ENCODE data around the gene RORC.
A peak's percentile ranks its signal among the peaks of the same experiment; 100 is the strongest.

The RORC gene

GRCh38 chr1:151849126-151849525, 17.5 kb upstream of the RORC start:
- no peak for DNase-seq

GRCh38 chr1:151847867-151848596, 16.4 kb upstream of the RORC start:
- no peak for DNase-seq

GRCh38 chr1:151846686-151847237, 15.2 kb upstream of the RORC start:
- no peak for DNase-seq

- no peak for DNase-seq
These were observed 14.5 kb upstream of the RORC start for GRCh38 chr1:151846062-151846568.

- no peak for DNase-seq
These were observed 11.8 kb upstream of the RORC start for GRCh38 chr1:151843398-151843797.

- DNase-seq = peak in 5 of 51 donors; percentile 7 to 16 (median 13)
These were observed 9.5 kb upstream of the RORC start for GRCh38 chr1:151841141-151841540.

GRCh38 chr1:151840421-151840820, 8.8 kb upstream of the RORC start:
- peak in 2 of 51 donors; percentile 41 to 69 for DNase-seq

- DNase-seq = peak in 50 of 51 donors; percentile 22 to 90 (median 72)
These were observed 8.1 kb upstream of the RORC start, which contains the start of gene C2CD4D for GRCh38 chr1:151839457-151840403. C2CD4D (minus strand) TSS chr1:151839820; CDS start chr1:151838989, 831 bp downstream.

- DNase-seq = peak in 1 of 51 donors; percentile 9
These were observed 7.4 kb upstream of the RORC start for GRCh38 chr1:151839082-151839412.

GRCh38 chr1:151838222-151839081, 6.8 kb upstream of the RORC start:
- DNase-seq = peak in 2 of 51 donors; percentile 11 to 31

- no peak for DNase-seq
These were observed 6.3 kb upstream of the RORC start for GRCh38 chr1:151837884-151838221.

GRCh38 chr1:151837197-151837596, 5.6 kb upstream of the RORC start:
- DNase-seq = no peak

GRCh38 chr1:151835596-151835995, 4.0 kb upstream of the RORC start:
- no peak for DNase-seq

GRCh38 chr1:151834239-151834638, 2.6 kb upstream of the RORC start:
- no peak for DNase-seq

GRCh38 chr1:151833172-151833900, 1.7 kb upstream of the RORC start:
- peak in 1 of 51 donors; percentile 1 for DNase-seq

- DNase-seq = peak in 36 of 51 donors; percentile 2 to 75 (median 39)
These were observed 847 bp upstream of the RORC start for GRCh38 chr1:151832318-151832980.

- no peak for DNase-seq
These were observed 378 bp downstream of the RORC start for GRCh38 chr1:151831256-151831591.

GRCh38 chr1:151830055-151830454, 1.5 kb downstream of the RORC start:
- DNase-seq = no peak

- DNase-seq = no peak
These were observed 2.1 kb downstream of the RORC start for GRCh38 chr1:151829352-151830046.

Data from hypothalamus (tissue), 51 donors.